GM19035 (cell line): Measurements from ENCODE around the gene SGK2.
"Not testable (repeated sequence)": the region's sequence is repeated elsewhere in the genome, so short reads cannot be mapped to it uniquely, and the experiment has no call there.

Experiments
- ATAC-seq: cut with Tn5 transposase; IDR thresholded peaks from one replicate; pipeline ENCODE4 v1.9.1; 2021; ENCODE audit not compliant: unreplicated experiment

The SGK2 gene

DNA sequence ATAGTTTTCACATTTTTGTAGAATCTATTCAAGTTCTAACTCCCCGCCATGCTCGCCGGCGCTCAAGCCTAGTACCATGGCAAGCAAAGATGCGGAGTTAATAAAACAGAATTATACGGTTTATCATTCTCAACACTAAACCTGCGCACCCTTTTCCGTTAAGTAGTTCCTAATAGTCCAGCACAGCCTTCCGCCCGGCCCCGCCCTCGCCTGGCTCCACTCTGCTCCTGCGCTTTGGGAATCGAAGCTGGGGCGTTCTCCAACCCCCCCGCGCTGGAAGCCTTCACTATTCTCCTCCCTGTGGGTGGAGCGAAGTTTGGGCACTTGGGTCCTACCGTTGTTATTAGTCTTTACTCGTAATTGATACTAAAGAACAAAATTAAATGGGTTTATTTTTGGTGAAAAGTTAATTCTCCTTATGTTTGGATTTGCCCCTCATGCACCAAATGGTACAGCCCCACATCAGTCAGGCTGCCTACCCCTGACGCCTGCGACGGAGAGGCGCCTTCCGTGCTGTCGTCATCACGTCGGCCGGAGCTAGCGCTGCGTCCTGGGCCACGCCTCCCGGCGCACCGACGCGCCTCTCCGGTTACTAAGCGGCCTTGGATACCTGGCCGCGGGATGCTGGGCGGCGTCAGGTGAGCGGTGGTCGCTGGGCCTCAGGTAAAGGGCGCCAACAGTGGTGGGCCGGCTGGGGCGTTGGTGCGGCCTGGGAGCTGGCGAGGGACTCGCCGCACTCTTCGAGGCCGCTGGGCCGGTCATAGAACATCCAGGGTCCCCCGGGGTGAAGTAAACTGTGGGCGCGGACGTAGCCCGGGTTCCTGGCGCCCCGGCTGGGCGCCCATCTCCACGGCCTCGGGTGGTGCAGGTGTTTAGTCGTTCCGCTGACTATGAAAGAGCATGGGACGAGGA, 31.8 kb downstream of the SGK2 start, which contains the start of gene IFT52:
Gene IFT52, plus strand, starts transcription at position 546 of the 912 bp plus-strand sequence. CDS start 3,762 bp downstream, outside the sequence.
- peak; percentile 98 for ATAC-seq

GRCh38 chr20:43601960-43602359, 43.1 kb downstream of the SGK2 start:
- not testable (repeated sequence) for ATAC-seq

- ATAC-seq: no peak
Observed at GRCh38 chr20:43603124-43603523, 44.3 kb downstream of the SGK2 start.

- no peak for ATAC-seq
Observed at GRCh38 chr20:43605715-43606114, 46.9 kb downstream of the SGK2 start.

GRCh38 chr20:43607278-43607677, 48.5 kb downstream of the SGK2 start:
- ATAC-seq: not testable (repeated sequence)

GRCh38 chr20:43631598-43631997, 72.8 kb downstream of the SGK2 start:
- no peak for ATAC-seq
